CD14-positive monocyte (primary cell): Measurements from ENCODE around the gene PTPN9. TPM values are rescaled to one million over a fixed set of nuclear protein-coding genes. Genes with fewer than 3 reads are reported as not detected.
"Not testable (repeated sequence)": the region's sequence is repeated elsewhere in the genome, so short reads cannot be mapped to it uniquely, and the experiment has no call there.

Experiments used
- DNase-seq, 3 donors: peaks; one replicate each; pipeline ENCODE4 v3.0.0-alpha.2; 2011 to 2022
- H2AFZ ChIP-seq: 2 replicates; pipeline ENCODE4 v1.6.0; 2012; ENCODE audit warnings: mild to moderate bottlenecking, low read depth, low read length, inconsistent platforms; ENCODE audit not compliant: insufficient read depth, poor library complexity, severe bottlenecking
- H3K27ac ChIP-seq, 2 donors: 1 replicate in 1 of 2; 2 replicates in 1 of 2; pipeline ENCODE4 v1.5.1; 2012 to 2013; ENCODE audit warnings: low read length in 2 of 2, control low read depth in 1 of 2, inconsistent platforms in 1 of 2, low read depth in 1 of 2, mild to moderate bottlenecking in 1 of 2
- H3K27me3 ChIP-seq, 2 donors: one replicate each; pipeline versions ENCODE4 v1.6.0 to v1.6.1; 2011 to 2013; ENCODE audit warnings: low read length in 2 of 2; ENCODE audit not compliant: control insufficient read depth in 2 of 2, insufficient read depth in 2 of 2
- H3K36me3 ChIP-seq, 2 donors: replicated peaks in 1 of 2; 1 replicate in 1 of 2; 2 replicates in 1 of 2; pipeline versions ENCODE4 v1.5.1 to v1.6.1; 2012 to 2013; ENCODE audit warnings: low read length in 2 of 2, control low read depth in 1 of 2, inconsistent platforms in 1 of 2, mild to moderate bottlenecking in 1 of 2; ENCODE audit not compliant: insufficient read depth in 2 of 2, control insufficient read depth in 1 of 2
- H3K4me1 ChIP-seq, 2 donors: 1 replicate in 1 of 2; 2 replicates in 1 of 2; pipeline versions ENCODE4 v1.5.1 to v1.6.1; 2012 to 2013; ENCODE audit warnings: low read length in 2 of 2, control low read depth in 1 of 2, inconsistent platforms in 1 of 2, mild to moderate bottlenecking in 1 of 2, moderate library complexity in 1 of 2; ENCODE audit not compliant: insufficient read depth in 2 of 2, control insufficient read depth in 1 of 2
- H3K4me2 ChIP-seq: replicated peaks from 2 replicates; pipeline ENCODE3; 2012; ENCODE audit warnings: low read length, moderate library complexity, mild to moderate bottlenecking; ENCODE audit not compliant: poor library complexity, severe bottlenecking; ENCODE audit errors: extremely low read depth
- H3K4me3 ChIP-seq, 3 experiments: fragments of 200-600 bp in 1 of 3; sonication (generic) in 1 of 3; replicated peaks in 1 of 3; 1 replicate in 2 of 3; 2 replicates in 1 of 3; pipeline ENCODE4 v1.5.1; 2011 to 2013; ENCODE audit warnings: low read length in 3 of 3, mild to moderate bottlenecking in 3 of 3, control low read depth in 2 of 3, low read depth in 2 of 3, inconsistent platforms in 1 of 3, moderate library complexity in 1 of 3
- H3K79me2 ChIP-seq: 2 replicates; pipeline ENCODE4 v1.6.0; 2012; ENCODE audit warnings: mild to moderate bottlenecking, control low read depth, inconsistent platforms, low read length, moderate library complexity; ENCODE audit not compliant: insufficient read depth
- H3K9ac ChIP-seq: 2 replicates; pipeline ENCODE4 v1.6.0; 2017; ENCODE audit warnings: low read length, mild to moderate bottlenecking; ENCODE audit not compliant: insufficient read depth, poor library complexity, severe bottlenecking
- H3K9me3 ChIP-seq, 2 donors: replicated peaks in 1 of 2; 1 replicate in 1 of 2; 2 replicates in 1 of 2; pipeline versions ENCODE4 v1.5.1 to v1.6.1; 2012 to 2013; ENCODE audit warnings: low read length in 2 of 2, control low read depth in 1 of 2; ENCODE audit not compliant: control insufficient read depth in 1 of 2, insufficient read depth in 1 of 2
- H4K20me1 ChIP-seq: 2 replicates; pipeline ENCODE4 v1.6.0; 2012; ENCODE audit warnings: mild to moderate bottlenecking, low read length, control low read depth, moderate library complexity; ENCODE audit not compliant: insufficient read depth
- H3K27ac Mint-ChIP-seq, 7 donors: one replicate each; pipeline ENCODE4 v1.8.0; 2020; ENCODE audit warnings: mild to moderate bottlenecking in 7 of 7, mixed read lengths in 7 of 7, moderate library complexity in 6 of 7, inconsistent platforms in 2 of 7
- H3K27me3 Mint-ChIP-seq, 3 donors: one replicate each; pipeline ENCODE4 v1.8.0; 2021 to 2022; ENCODE audit warnings: low read depth in 3 of 3, mild to moderate bottlenecking in 3 of 3, mixed read lengths in 3 of 3, moderate library complexity in 3 of 3, inconsistent platforms in 1 of 3
- H3K36me3 Mint-ChIP-seq, 2 donors: one replicate each; pipeline ENCODE4 v1.8.0; 2020; ENCODE audit warnings: mixed read lengths in 2 of 2, inconsistent platforms in 1 of 2, mild to moderate bottlenecking in 1 of 2
- H3K4me1 Mint-ChIP-seq: one replicate; pipeline ENCODE4 v1.8.0; 2020; ENCODE audit warnings: mild to moderate bottlenecking, mixed read lengths
- H3K4me3 Mint-ChIP-seq, 2 donors: one replicate each; pipeline ENCODE4 v1.8.0; 2020; ENCODE audit warnings: mild to moderate bottlenecking in 2 of 2, mixed read lengths in 2 of 2, moderate library complexity in 1 of 2
- H3K9me3 Mint-ChIP-seq, 7 donors: one replicate each; pipeline ENCODE4 v1.8.0; 2020 to 2022; ENCODE audit warnings: mixed read lengths in 7 of 7, mild to moderate bottlenecking in 6 of 7, moderate library complexity in 6 of 7, inconsistent platforms in 2 of 7
- WGBS: methylation state at CpG from one replicate; pipeline ENCODE4 v1.1.5; 2013; ENCODE audit warnings: missing lambda C conversion rate; ENCODE audit not compliant: insufficient coverage; 5-methylcytosine and 5-hydroxymethylcytosine counted together
- intact Hi-C, 2 donors: fragments of 100-400 bp; cut with micrococcal nuclease; formaldehyde crosslinking; loops; one replicate each; pipeline versions ENCODE4 v1.15.0 to v1.15.1; 2023
- polyA plus RNA-seq, 3 donors: library from polyadenylated mRNA; depleted of rRNA in 1 of 3; unstranded in 2 of 3; stranded (reverse) in 1 of 3; fragments of 300-500 nt in 2 of 3; fragments of >200 nt in 1 of 3; fragmentation: Illumina TruSeq in 2 of 3; gene quantifications; 1 replicate in 2 of 3; 2 replicates in 1 of 3; pipeline ENCODE4 v1.2.3, GENCODE V29; 2012 to 2021
- TF ChIP-seq, protein P1 (sequence below): fragments of 200-600 bp; IDR thresholded peaks from one replicate; pipeline ENCODE4 v1.8.0; 2022; ENCODE audit warnings: antibody characterized with exemption, mild to moderate bottlenecking

PTPN9 gene
- polyA plus RNA-seq, 3 donors, result 21.1 to 40.1 (median 28.0) TPM

DNA sequence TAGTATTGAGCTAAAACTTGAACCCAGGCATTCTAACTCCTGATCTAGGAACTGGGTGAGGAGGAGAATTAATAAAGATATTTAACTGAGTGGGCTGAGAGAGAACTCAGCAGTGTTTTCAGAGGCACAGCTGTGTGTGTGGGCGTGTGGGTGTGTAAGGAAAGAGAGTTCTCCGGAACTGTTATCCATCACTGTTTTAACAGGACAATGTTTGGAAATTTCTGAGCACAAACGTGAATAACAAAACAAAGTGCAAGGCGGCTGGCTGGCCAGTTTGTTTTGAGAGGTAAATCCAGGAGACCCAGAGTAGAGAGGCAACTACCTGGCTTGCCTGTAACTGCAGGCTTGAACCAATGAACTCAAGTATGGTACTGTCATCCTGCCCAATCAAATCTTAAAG, 5.0 kb upstream of the PTPN9 start:
- WGBS, result 89% methylated on average over 4 of the region's 4 CpGs
- no peak overlapping the region for H3K27ac Mint-ChIP-seq

DNA sequence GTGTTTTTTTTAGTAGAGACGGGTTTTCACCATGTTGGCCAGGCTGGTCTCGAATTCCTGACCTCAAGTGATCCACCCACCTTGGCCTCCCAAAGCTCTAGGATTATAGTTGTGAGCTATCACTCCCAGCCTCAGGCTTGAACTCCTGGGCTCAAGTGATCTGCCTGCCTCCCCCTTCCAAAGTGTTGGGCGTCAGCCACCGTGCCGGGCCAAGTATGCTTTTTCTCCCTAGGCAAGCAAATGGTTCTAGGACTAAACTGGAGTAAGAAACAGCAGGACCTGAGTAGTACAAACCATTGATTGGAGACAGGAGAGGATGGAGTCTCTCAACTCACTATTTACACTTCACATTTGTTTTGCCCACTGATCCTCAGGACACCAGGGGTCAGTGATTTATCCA, 4.6 kb upstream of the PTPN9 start:
- no CpG with 5 or more reads among the region's 5 CpGs for WGBS
- no peaks in the 10 kb centered on the region for H3K36me3 ChIP-seq
- H3K4me3 Mint-ChIP-seq, result peak overlapping the region in 1 of 2 donors; percentile 39
- no peak overlapping the region for H3K9ac ChIP-seq
- DNase-seq, result no peak
- H3K27ac Mint-ChIP-seq, result no peak overlapping the region
- no peak overlapping the region for H3K27ac ChIP-seq
- no peak overlapping the region for H3K4me3 ChIP-seq
- TF ChIP-seq, protein P1, sequence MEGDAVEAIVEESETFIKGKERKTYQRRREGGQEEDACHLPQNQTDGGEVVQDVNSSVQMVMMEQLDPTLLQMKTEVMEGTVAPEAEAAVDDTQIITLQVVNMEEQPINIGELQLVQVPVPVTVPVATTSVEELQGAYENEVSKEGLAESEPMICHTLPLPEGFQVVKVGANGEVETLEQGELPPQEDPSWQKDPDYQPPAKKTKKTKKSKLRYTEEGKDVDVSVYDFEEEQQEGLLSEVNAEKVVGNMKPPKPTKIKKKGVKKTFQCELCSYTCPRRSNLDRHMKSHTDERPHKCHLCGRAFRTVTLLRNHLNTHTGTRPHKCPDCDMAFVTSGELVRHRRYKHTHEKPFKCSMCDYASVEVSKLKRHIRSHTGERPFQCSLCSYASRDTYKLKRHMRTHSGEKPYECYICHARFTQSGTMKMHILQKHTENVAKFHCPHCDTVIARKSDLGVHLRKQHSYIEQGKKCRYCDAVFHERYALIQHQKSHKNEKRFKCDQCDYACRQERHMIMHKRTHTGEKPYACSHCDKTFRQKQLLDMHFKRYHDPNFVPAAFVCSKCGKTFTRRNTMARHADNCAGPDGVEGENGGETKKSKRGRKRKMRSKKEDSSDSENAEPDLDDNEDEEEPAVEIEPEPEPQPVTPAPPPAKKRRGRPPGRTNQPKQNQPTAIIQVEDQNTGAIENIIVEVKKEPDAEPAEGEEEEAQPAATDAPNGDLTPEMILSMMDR, result no peak
- no peaks in the 10 kb centered on the region for H3K9me3 Mint-ChIP-seq
- H4K20me1 ChIP-seq, result no peaks in the 10 kb centered on the region
- no peaks in the 10 kb centered on the region for H3K9me3 ChIP-seq
- no peak overlapping the region for H3K4me2 ChIP-seq
- peaks cover 6% of the 10 kb centered on the region in 2 donors for H3K4me1 ChIP-seq
- peaks cover 0 to 2% (median 1%) of the 10 kb centered on the region in 3 donors for H3K27me3 Mint-ChIP-seq
- H3K79me2 ChIP-seq, result peaks cover 6% of the 10 kb centered on the region
- H3K36me3 Mint-ChIP-seq, result peaks cover 5 to 15% of the 10 kb centered on the region in 2 donors
- H3K4me1 Mint-ChIP-seq, result peaks cover 6% of the 10 kb centered on the region
- intact Hi-C loops, result no loop called here
- H2AFZ ChIP-seq, result no peak overlapping the region
- H3K27me3 ChIP-seq, result no peaks in the 10 kb centered on the region

More for the DNA sequence above, 5.0 kb upstream of the PTPN9 start:
- no peak overlapping the region for H2AFZ ChIP-seq
- no peak for DNase-seq
- H3K9me3 Mint-ChIP-seq, result no peaks in the 10 kb centered on the region
- H3K4me2 ChIP-seq, result no peak overlapping the region
- H3K4me1 Mint-ChIP-seq, result peaks cover 6% of the 10 kb centered on the region
- H3K79me2 ChIP-seq, result peaks cover 6% of the 10 kb centered on the region
- H3K36me3 ChIP-seq, result no peaks in the 10 kb centered on the region
- H3K36me3 Mint-ChIP-seq, result peaks cover 5 to 15% of the 10 kb centered on the region in 2 donors
- intact Hi-C loops, result no loop called here
- no peaks in the 10 kb centered on the region for H4K20me1 ChIP-seq
- H3K9me3 ChIP-seq, result no peaks in the 10 kb centered on the region
- TF ChIP-seq, protein P1, result no peak
- H3K27me3 Mint-ChIP-seq, result peaks cover 0 to 2% (median 1%) of the 10 kb centered on the region in 3 donors
- no peak overlapping the region for H3K27ac ChIP-seq
- H3K9ac ChIP-seq, result no peak overlapping the region
- H3K4me3 Mint-ChIP-seq, result no peak overlapping the region
- no peaks in the 10 kb centered on the region for H3K27me3 ChIP-seq
- H3K4me3 ChIP-seq, result no peak overlapping the region
- peaks cover 6% of the 10 kb centered on the region in 2 donors for H3K4me1 ChIP-seq

DNA sequence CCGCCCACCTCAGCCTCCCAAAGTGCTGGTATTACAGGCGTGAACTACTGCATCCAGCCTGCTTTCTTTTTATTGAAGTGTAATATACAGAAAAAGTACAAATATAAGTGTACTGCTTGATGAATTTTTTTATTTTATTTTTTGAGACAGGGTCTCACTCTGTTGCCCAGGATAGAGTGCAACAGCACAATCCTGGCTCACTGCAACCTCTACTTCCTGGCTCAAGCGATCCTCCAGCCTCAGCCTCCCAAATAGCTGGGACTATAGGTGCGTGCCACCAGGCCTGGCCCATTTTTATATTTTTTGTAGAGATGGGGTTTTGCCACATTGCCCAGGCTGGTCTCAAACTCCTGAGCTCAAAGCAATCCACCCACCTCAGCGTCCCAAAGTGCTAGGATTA, 3.8 kb upstream of the PTPN9 start:
- H3K9me3 Mint-ChIP-seq, H3K27ac Mint-ChIP-seq, H3K4me3 Mint-ChIP-seq, H3K36me3 ChIP-seq, H3K9ac ChIP-seq, H3K27ac ChIP-seq, H3K4me1 ChIP-seq, H3K27me3 Mint-ChIP-seq, H3K4me3 ChIP-seq, H3K4me1 Mint-ChIP-seq, H3K4me2 ChIP-seq, H3K9me3 ChIP-seq, H4K20me1 ChIP-seq, intact Hi-C loops, H2AFZ ChIP-seq, DNase-seq, H3K27me3 ChIP-seq: not testable (repeated sequence)
- WGBS, result 100% methylated on average over 1 of the region's 5 CpGs
- H3K79me2 ChIP-seq, result peaks cover 13% of the 10 kb centered on the region
- peaks cover 5 to 15% of the 10 kb centered on the region in 2 donors for H3K36me3 Mint-ChIP-seq
